ENCODE data around the gene LCN6. TPM values are rescaled to one million over a fixed set of nuclear protein-coding genes. Genes with fewer than 3 reads are reported as not detected.

The LCN6 gene
- total RNA-seq, 2 donors from 2014 or later: 1.0 to 3.6 TPM

- intact Hi-C loops (cut with DNase I, micrococcal nuclease): no loop called here
- DNase-seq: no peak
- ATAC-seq: no peak
These were observed 13.4 kb downstream of the LCN6 start for GRCh38 chr9:136734837-136735496.

- intact Hi-C loops (cut with DNase I, micrococcal nuclease): no loop called here
- DNase-seq (no peak), ATAC-seq (no peak)
These were observed 14.7 kb downstream of the LCN6 start for GRCh38 chr9:136733611-136734010.

GRCh38 chr9:136732444-136733178 lies 15.7 kb downstream of the LCN6 start:
- DNase-seq: no peak
- ATAC-seq: no peak
- intact Hi-C loops (cut with DNase I, micrococcal nuclease): no loop called here

- DNase-seq (no peak), ATAC-seq (no peak)
- intact Hi-C loops (cut with DNase I, micrococcal nuclease): no loop called here
These were observed 18.4 kb downstream of the LCN6 start for GRCh38 chr9:136729926-136730325.

- intact Hi-C loops (cut with DNase I, micrococcal nuclease): no loop called here
- no peak for DNase-seq
- ATAC-seq: peak; percentile 11
These were observed 19.2 kb downstream of the LCN6 start for GRCh38 chr9:136729144-136729543.

- peak in 1 of 2 donors; percentile 47 for DNase-seq
- ATAC-seq: peak; percentile 45
- intact Hi-C loops (cut with DNase I, micrococcal nuclease): no loop called here
These were observed 19.7 kb downstream of the LCN6 start for GRCh38 chr9:136728548-136729123.

GRCh38 chr9:136728080-136728547 lies 20.2 kb downstream of the LCN6 start:
- peak; percentile 69 for ATAC-seq
- intact Hi-C loops (cut with DNase I, micrococcal nuclease): no loop called here

GRCh38 chr9:136726631-136727191 lies 21.6 kb downstream of the LCN6 start:
- intact Hi-C loops (cut with DNase I, micrococcal nuclease): no loop called here
- ATAC-seq (peak; percentile 47), DNase-seq (peak in 1 of 2 donors; percentile 55)

More at GRCh38 chr9:136728080-136728547, 20.2 kb downstream of the LCN6 start:
- peak; percentile 81 to 94 for DNase-seq

GRCh38 chr9:136726118-136726517 lies 22.2 kb downstream of the LCN6 start:
- no peak for DNase-seq

GRCh38 chr9:136725612-136726011 lies 22.7 kb downstream of the LCN6 start:
- ATAC-seq (no peak), DNase-seq (no peak)
- intact Hi-C loops (cut with DNase I, micrococcal nuclease): no loop called here

More at GRCh38 chr9:136726118-136726517, 22.2 kb downstream of the LCN6 start:
- ATAC-seq: no peak
- intact Hi-C loops (cut with DNase I, micrococcal nuclease): no loop called here

GRCh38 chr9:136724772-136725171 lies 23.6 kb downstream of the LCN6 start:
- intact Hi-C loops (cut with DNase I, micrococcal nuclease): no loop called here
- ATAC-seq (no peak), DNase-seq (no peak)

GRCh38 chr9:136723989-136724388 lies 24.3 kb downstream of the LCN6 start:
- intact Hi-C loops (cut with DNase I, micrococcal nuclease): no loop called here
- ATAC-seq (no peak), DNase-seq (no peak)

- ATAC-seq: no peak
- DNase-seq: no peak
- intact Hi-C loops (cut with DNase I, micrococcal nuclease): no loop called here
These were observed 24.9 kb downstream of the LCN6 start for GRCh38 chr9:136723362-136723976.

- DNase-seq (no peak), ATAC-seq (no peak)
- intact Hi-C loops (cut with DNase I, micrococcal nuclease): no loop called here
These were observed 25.4 kb downstream of the LCN6 start for GRCh38 chr9:136722969-136723356.

- no peak for DNase-seq
- ATAC-seq: no peak
- intact Hi-C loops (cut with DNase I, micrococcal nuclease): no loop called here
These were observed 26.0 kb downstream of the LCN6 start for GRCh38 chr9:136722093-136722968.

- ATAC-seq (peak; percentile 12), DNase-seq (no peak)
- intact Hi-C loops (cut with DNase I, micrococcal nuclease): no loop called here
These were observed 26.8 kb downstream of the LCN6 start for GRCh38 chr9:136721339-136722092.

GRCh38 chr9:136720898-136721338 lies 27.4 kb downstream of the LCN6 start:
- DNase-seq (no peak), ATAC-seq (peak; percentile 8)
- intact Hi-C loops (cut with DNase I, micrococcal nuclease): no loop called here

Measured in left colon (tissue), 2 donors.